ENCODE data around the gene KRTAP5-5.
"Not testable (repeated sequence)": the region's sequence is repeated elsewhere in the genome, so short reads cannot be mapped to it uniquely, and the experiment has no call there.

Gene KRTAP5-5

GRCh38 chr11:1607901-1608300 is 21.7 kb upstream of the KRTAP5-5 start:
- not testable (repeated sequence) for DNase-seq

GRCh38 chr11:1608363-1608762 is 21.2 kb upstream of the KRTAP5-5 start, which contains the start of gene KRTAP5-3:
TSS of gene KRTAP5-3 (minus strand) at chr11:1608463. CDS start at chr11:1608385, 78 bp downstream.
- no peak for DNase-seq

- DNase-seq: no peak
These were observed 11.3 kb upstream of the KRTAP5-5 start for GRCh38 chr11:1618231-1618630.

GRCh38 chr11:1619449-1619848 is 10.1 kb upstream of the KRTAP5-5 start:
- no peak for DNase-seq

- no peak for DNase-seq
These were observed 7.5 kb upstream of the KRTAP5-5 start, which contains the start of gene KRTAP5-4 for GRCh38 chr11:1622086-1622485. TSS of gene KRTAP5-4 (minus strand) at chr11:1622138. CDS start at chr11:1622093, 45 bp downstream.

GRCh38 chr11:1623716-1624115 is 5.9 kb upstream of the KRTAP5-5 start:
- no peak for DNase-seq

GRCh38 chr11:1624621-1625020 is 5.0 kb upstream of the KRTAP5-5 start:
- DNase-seq: no peak

- DNase-seq: no peak
These were observed 4.0 kb upstream of the KRTAP5-5 start for GRCh38 chr11:1625541-1625940.

GRCh38 chr11:1628506-1629325 is 859 bp upstream of the KRTAP5-5 start:
- no peak for DNase-seq

- DNase-seq: no peak
These were observed 696 bp downstream of the KRTAP5-5 start for GRCh38 chr11:1630271-1630670.

GRCh38 chr11:1631066-1631568 is 1.5 kb downstream of the KRTAP5-5 start:
- no peak for DNase-seq

GRCh38 chr11:1632053-1632714 is 2.6 kb downstream of the KRTAP5-5 start:
- DNase-seq: no peak

GRCh38 chr11:1633864-1634263 is 4.3 kb downstream of the KRTAP5-5 start:
- DNase-seq: no peak

- no peak for DNase-seq
These were observed 6.8 kb downstream of the KRTAP5-5 start for GRCh38 chr11:1636291-1636950.

GRCh38 chr11:1637628-1638027 is 8.1 kb downstream of the KRTAP5-5 start:
- no peak for DNase-seq

GRCh38 chr11:1638344-1638743 is 8.8 kb downstream of the KRTAP5-5 start:
- no peak for DNase-seq

- peak; percentile 4 for DNase-seq
These were observed 9.6 kb downstream of the KRTAP5-5 start for GRCh38 chr11:1639102-1639620.

GRCh38 chr11:1639666-1640065 is 10.1 kb downstream of the KRTAP5-5 start:
- no peak for DNase-seq

- no peak for DNase-seq
These were observed 10.7 kb downstream of the KRTAP5-5 start for GRCh38 chr11:1640076-1640946.

GRCh38 chr11:1641096-1641495 is 11.5 kb downstream of the KRTAP5-5 start:
- DNase-seq: no peak

GRCh38 chr11:1642288-1643145 is 12.9 kb downstream of the KRTAP5-5 start:
- DNase-seq: no peak

All from DMS79 treated with DMSO at 0.1 percent for 48 hours (cell line).